ENCODE data around the gene CASR.

The CASR gene

DNA sequence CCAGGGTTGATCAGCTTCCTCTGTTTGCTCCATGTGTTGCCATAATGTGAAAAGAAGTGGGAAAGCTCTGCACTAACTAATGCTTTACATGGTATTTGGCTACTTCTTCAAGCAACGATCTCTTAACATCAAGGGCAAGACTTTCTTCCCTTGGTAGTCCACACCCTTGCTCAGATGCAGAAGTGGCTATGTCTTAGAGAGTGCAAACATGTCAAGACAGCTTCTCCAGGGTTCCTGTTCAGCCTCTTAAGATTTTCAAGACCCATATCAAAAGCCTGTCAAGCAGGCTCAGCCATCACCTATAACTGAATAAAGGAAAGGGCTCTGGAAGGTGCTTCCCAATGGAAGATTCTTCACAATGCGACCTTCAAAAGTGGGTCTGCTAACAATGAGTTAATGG is 76.7 kb downstream of the CASR start:
- DNase-seq = no peak

DNA sequence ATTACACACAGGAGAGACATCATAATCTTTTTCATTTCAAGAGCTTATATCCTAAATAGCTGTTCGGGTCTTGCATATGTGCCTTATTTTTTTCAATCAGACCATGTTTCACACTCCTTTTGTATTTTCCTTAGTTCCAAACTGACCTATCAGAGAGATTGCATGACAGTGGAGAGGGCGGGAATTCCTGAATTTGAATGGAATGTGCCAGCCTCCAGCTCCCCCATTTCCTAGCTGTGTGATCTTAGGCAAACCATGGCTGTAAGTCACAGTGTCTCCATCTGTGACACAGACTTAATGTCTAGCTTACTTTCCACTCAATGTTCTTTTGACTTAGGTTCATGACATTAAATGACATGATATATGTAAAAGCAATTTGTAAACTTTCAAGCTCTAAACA is 79.6 kb downstream of the CASR start:
- DNase-seq = no peak

DNA sequence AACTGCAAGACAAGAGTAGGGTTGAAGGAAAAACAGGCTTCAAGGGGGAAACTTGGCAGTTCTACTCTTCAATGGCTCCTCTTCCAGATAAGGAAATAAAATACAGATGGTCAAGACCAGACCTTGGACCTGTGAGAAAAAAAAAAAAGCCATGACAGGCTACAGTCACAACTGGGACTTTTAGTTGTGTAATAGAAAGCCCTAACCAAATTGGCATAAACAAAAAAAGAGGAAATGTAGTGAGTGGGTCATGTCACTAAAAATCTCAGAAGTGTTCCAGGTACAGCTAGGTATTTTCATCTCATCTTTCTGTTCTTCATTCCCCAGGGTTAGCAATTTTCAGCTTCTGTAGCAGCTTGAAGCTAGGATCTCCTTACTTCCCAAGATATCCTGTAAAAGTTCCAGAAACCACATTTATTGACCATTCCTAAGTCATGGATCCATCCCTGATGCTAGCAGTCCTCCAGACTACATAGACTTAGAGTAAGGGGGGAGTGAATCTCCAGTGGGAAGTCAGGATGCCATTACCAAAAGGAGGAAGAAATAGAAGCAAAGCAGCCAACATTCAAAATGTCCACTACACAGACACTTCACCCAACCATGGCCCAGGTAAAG is 80.6 kb downstream of the CASR start:
- DNase-seq = no peak

DNA sequence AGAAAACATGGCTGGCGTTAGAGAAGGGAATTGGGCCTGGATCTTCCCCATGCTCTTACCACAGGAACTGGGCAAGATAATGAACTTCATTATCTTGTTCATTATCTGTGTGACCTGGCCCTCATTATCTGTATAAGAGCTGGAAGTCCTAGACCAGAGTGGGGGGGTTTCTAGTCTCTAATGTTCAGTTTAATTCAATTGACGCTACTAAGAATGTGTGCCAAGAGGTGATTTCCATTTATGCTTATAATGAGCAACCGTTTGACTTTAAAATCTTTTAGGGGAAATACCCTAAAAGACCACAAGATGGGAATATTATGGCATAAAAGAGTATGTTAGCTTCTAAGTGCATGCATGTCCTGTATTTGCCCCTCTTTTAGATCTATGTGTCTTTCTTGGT is 82.5 kb downstream of the CASR start:
- no peak for DNase-seq

DNA sequence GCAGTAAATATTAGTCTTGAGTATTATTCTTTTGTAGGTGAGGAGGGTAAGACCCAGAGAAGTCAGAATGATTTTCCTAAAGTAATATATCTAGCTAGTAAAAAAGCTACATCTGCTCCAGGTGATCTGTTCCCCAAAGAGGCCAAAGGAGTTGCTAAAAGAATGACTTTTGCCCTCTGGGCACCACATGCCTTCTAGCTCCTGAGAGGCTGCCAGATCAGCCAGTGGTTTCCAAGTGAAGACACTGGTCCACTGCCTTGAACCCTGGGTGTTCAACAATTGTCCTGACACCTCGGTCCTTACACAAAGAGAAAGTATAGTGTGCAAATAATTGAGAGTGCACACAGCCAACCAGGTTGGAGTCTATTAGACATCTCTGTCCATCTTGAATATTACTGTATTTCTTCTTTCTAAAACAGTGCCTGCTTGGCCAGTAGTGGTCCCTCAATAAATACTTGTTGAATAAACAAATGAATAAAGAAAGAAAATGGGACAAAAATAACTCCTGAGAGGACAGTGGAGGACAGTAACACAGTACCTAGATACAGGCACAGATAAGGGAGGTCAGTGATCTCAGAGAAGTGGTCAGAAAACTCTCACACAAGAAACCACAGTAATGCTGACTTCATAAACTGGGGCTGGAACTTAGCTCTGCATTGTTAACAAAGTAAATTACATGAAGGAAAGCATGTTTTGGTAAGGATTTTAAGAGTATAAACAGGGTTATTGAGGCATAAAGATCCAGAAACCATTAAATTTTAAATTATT is 85.0 kb downstream of the CASR start:
- DNase-seq = no peak

DNA sequence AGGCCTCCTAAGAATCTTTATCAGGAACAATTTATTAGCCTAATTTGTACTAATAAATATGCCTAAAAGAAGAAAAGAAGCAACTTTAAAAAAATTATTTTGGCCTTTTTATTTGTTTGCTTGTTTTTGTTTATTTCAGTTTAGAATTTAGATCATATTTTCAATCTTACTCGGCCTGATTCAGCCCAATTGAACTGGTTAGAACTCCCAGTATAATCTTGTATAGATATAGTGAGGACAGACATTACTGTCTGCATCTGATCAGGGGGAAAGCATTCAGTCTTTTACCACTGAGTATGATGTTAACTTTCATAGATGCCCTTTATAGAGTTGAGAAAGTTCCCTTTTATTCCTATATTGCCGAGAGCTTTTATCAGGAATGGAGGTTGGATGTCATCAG is 85.6 kb downstream of the CASR start:
- no peak for DNase-seq

DNA sequence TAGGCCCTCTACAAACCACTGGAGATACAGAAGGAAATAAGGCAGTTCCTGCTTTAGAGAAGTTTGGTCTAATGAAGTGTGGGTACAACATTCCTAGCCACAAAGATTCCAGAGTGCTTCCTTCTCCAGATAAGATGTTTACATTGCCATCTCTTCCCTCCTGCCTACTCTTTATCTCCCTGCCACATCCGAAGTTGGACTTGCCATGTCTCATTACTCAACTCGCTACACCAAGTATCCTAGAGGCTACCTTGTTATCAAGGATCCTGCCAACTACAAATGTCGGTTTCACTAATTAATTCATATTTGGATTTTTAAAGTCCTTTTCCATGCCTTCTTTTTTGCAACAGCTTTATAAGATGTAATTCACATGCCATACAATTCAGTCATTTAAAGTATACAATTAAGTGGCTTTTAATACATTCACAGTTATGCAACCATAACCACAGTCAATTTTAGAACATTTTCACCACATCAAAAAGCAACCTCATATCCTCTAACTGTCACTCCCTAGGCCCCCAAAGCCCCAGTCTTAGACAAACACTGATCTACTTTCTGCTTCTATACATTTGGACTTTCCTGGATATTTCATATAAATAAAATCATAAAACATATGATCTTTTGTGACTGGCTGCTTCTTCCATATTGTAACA is 87.9 kb downstream of the CASR start:
- no peak for DNase-seq

DNA sequence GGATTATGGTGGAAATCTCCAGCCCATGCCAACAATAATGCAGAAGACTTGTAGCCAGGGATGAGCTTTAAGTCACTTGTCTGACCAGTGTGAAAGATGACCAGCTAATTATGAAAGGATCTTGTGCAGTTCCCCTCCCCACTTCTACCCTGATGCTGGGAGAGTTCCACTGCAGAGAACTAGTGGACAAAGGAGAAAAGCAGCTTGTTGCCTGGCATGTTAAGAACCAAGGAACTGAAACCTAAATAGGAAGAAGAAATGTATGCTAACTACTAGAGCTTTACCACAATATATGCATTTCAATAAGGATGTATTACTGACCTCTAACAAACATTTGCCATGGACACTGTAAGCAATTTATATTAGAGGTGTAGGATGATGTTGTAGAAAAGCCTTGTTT is 89.4 kb downstream of the CASR start:
- no peak for DNase-seq

DNA sequence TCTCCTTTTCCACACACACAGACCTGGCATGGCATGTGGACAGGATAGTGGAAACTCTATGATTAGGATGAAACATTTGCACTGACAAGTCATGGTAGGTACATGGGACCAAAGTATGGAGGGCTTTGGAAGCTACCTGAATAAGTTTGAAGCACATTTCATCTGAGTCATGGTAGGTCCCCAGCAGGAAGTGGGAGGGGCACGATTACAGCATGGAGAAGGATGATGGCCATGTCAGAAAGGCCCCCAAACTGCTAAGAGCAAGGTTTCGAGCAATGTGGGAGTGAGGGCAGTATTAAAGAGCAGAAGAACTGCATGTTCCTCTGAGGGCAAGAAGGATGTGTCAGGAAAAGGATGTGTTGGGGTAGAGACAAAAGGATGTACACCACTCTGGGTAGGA is 90.0 kb downstream of the CASR start:
- no peak for DNase-seq

DNA sequence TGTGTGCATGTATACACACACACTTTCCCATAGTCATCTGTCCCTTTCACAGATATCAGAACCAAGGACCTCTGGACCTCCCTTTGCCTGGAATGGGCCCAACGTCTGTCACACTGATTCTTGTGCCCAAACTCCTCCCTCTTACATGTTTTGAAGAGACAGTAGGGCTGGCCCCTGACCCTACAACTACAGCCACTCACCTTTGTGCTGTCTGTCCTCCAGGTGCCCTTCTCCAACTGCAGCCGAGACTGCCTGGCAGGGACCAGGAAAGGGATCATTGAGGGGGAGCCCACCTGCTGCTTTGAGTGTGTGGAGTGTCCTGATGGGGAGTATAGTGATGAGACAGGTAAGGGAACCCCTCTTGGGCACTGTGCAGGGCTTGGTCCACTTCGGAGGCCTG is 98.4 kb downstream of the CASR start:
- no peak for DNase-seq

DNA sequence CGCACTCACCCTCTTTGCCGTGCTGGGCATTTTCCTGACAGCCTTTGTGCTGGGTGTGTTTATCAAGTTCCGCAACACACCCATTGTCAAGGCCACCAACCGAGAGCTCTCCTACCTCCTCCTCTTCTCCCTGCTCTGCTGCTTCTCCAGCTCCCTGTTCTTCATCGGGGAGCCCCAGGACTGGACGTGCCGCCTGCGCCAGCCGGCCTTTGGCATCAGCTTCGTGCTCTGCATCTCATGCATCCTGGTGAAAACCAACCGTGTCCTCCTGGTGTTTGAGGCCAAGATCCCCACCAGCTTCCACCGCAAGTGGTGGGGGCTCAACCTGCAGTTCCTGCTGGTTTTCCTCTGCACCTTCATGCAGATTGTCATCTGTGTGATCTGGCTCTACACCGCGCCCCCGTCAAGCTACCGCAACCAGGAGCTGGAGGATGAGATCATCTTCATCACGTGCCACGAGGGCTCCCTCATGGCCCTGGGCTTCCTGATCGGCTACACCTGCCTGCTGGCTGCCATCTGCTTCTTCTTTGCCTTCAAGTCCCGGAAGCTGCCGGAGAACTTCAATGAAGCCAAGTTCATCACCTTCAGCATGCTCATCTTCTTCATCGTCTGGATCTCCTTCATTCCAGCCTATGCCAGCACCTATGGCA is 100.5 kb downstream of the CASR start:
- DNase-seq = no peak

DNA sequence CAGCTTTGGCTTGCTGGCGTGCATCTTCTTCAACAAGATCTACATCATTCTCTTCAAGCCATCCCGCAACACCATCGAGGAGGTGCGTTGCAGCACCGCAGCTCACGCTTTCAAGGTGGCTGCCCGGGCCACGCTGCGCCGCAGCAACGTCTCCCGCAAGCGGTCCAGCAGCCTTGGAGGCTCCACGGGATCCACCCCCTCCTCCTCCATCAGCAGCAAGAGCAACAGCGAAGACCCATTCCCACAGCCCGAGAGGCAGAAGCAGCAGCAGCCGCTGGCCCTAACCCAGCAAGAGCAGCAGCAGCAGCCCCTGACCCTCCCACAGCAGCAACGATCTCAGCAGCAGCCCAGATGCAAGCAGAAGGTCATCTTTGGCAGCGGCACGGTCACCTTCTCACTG is 101.0 kb downstream of the CASR start:
- DNase-seq = no peak

DNA sequence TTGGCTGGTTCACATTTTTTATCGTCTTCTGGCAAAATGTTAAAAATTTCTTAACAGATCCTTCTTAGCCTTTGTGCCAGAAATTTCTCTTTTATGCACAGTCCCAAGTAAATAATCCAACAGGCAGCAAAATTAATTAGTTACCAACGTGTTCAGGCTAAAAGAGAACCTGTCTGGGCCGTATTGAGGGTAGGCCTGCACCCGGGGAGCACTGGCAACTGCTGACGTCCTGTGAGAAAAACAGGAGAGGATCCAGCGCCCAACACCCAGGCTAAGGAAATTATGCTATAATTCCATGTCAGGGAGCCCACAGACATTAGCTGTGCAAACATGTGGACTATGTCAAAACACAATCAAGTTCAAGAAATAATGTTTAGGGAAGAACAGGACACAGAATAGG is 110.9 kb downstream of the CASR start:
- DNase-seq = no peak

DNA sequence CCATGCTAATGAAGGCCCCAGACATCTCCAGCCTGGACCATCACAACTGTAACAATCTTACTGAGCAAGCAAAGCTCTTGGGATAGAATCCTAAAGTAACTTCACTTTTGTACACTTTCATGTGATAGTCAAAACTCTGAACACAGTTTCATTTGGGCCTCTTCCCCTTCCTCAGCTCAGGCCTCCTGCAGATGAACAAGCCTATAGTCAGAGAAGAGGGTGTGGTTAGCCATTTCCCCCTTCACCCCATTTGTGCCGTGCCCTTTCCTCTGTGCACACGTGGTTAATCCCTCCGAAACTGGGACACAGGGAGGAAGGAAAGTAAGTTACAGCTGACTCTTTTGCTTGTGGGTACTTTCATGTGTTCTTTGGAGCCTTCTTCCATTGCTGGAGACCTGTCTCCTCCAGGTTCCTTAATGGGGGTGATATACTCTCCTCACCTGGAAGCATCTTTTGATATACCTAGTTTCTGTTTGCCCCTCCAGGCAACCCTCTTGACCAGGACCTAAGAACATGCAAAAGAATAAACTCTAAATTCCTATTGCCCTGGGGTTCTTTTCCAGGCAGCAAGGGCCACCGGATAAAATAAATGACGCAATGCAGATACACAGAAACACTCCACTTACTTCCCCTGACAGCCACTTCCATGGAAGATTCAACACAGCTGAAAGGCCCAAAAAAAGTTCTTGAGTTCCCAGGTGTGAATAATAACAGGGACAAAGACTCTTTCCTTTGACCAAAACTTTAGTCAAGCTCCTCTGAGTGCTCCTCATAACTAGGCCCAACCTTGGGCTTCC is 112.0 kb downstream of the CASR start:
- DNase-seq = no peak

DNA sequence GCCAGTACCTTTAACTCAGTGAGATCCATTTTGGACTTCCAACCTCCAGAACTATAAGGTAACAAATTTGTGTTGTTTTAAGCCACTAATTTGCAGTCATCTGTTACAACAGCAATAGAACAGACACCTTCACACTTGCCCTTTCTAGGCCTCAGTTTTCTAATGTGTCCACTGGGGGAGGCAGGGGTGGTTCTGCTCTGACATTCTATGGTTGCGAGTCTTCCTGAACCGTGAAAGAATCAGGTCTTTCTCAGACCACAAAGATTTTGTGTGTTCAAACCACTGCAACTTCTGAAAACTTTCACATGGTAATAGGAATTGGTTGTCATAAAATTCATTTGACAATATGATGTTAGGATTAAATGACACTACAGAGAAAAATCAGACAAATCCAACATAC is 114.8 kb downstream of the CASR start:
- DNase-seq = no peak

DNA sequence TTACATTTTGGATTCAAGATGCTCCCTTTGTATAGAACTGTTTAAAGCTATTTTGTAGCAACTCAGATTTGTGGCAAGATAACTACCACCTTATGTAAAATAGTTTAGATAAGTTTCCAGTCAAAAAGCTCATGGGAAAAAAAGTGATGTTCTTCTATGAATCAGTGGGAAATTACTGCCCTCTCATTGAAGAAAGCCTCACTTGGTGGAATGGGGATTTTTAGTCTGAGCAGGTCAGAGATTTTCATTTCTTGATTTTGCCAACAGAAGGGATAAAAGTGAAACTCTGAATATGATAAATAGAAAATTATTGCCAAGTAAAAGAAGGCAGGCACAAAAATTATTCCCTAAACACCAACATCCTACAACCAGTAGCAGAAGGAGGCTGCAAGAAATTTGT is 115.7 kb downstream of the CASR start:
- DNase-seq = no peak

DNA sequence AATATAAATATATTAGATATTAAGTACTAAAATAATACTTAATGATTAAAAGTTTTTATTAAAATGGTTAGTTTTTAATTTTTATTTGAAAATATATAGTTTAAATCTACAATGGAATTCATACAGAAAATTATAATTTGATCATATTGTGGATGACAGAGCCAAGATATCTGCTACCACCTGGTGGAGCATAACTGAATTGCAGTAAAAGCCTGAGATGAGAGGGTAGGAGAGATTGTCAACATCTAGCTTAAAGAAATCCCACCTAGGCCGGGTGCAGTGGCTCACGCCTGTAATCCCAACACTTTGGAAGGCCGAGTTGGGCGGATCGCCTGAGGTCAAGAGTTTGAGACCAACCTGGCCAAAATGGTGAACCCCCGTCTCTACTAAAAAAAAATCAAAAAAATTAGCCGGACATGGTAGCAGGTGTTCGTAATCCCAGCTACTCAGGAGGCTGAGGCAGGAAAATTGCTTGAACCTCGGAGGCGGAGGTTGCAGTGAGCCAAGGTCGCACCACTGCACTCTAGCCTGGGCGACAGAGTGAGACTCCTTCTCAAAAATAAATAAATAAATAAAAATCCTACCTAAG is 116.5 kb downstream of the CASR start:
- DNase-seq = peak; percentile 10

DNA sequence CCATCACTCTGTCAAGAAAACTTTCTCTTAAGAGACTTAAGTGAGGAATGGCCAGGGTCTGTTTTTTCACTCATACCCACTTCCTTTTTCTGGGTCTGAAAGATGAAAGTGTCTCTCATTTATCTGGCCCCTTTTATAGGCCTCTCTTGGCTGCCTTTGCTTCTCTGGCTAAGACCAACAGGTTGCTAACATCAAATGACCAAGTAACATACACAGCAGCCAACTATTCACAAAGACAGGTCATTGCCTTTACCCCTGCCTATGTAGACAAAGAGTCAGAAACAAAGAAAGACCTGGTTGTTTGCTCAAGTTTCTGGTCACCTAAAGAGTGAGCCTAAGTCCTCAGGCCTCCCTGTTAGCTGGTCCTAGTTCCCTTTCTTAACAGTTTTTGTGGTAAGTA is 117.6 kb downstream of the CASR start:
- DNase-seq = no peak

DNA sequence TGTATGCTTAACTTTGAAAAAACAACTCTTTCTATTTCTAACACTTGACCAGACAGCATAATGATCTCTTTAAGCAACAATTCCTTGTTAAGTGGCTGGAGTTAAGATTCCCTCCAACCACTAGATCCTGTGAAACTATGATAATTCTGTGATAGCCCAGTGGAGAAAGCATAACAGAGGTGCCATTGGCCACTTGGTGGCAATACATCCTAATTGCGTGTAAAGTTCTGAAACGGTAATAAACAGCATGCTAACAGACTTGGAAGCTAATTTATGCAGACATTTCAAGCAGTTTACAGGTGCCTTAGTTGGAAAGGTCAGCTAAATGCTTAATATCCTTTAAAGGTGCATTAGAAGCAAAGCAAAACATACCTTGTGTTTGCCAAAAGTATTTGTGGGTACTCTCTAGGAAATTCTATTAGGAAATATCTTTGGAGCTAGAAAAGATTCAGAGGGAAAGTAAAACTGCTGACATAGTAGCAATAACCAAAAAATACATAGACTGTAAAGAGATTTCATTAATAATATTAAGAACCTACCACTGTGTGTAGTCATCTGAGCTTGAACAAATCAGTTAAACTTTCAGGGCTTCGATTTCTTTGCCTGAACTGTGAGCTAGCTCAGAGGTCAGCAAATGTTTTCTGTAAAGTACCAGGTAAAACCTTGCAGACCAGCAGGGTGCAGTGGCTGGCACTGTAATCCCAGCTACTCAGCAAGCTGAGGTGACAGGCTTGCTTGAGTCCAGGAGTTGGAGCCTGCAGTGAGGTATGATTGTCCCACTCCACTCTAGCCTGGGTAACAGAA is 122.6 kb downstream of the CASR start:
- no peak for DNase-seq

DNA sequence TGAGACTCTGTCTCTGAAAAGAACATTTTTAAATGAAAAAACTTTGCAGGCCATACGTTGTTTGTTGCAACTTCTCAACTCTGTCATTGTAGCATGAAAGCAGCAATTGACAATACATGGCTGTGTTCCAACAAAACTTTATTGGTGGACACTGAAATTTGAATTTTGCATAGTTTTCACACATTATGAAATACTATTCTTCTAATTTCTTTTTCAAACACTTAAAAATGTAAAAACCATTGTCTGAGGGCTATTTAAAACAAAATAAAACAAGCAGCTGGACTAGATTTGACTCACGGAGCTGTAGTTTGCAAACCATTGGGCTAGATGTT is 123.1 kb downstream of the CASR start:
- no peak for DNase-seq

DNA sequence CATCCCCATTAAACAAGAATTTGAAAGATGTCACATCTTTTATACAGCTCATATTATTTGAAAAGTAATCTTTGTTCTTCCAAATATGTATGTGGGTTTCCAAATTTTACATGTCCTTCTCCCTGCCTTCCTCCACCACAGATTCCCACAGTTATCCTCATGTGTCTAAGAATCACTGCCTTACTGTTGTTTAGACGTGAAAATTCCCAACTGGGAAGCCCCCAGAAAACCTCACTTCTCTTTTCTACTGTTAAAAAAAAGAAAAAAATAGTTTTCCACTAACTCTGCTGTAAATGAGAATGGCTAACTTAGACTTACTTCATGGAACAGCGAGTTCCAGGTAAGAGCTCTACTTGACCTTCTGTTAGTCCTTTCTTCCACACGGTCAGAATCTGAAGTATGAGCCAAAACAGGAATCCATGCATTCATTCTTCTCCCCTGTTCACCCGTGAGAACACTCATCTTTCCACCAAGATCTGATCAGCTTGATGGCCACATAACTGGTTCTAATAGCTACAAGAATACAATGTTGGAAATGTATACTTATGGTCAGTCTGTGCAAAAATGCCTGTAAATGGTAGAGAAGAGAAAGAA is 123.7 kb downstream of the CASR start:
- no peak for DNase-seq

DNA sequence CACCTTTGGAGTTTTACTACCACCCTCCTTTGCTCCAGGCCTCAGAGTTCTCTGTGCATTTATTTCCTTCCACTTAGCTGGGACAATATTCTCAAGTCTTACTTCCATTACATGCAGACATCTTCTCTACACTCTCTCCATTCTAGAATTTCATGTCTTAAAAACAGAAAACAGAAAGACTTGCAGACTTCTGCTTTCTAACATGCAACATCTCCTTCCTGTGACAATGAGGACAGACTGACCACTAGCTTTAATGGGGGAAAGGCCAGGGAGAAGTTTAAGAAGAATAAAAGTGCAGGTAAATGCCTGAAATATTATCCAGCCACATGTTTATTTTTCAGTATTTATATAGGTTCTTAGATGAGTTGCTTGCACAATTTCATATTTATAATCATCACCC is 124.5 kb downstream of the CASR start:
- DNase-seq = no peak

Measured in fibroblast of skin of right biceps (primary cell).